PC-9 (cell line): Measurements from ENCODE around the gene LALBA. TPM values are rescaled to one million over a fixed set of nuclear protein-coding genes. Genes with fewer than 3 reads are reported as not detected.
"Not testable (repeated sequence)": the region's sequence is repeated elsewhere in the genome, so short reads cannot be mapped to it uniquely, and the experiment has no call there.

Experiments
- BruUV-seq: library from RNA; stranded (reverse); fragments of 400-500 nt; replicated peaks from 2 replicates; lab custom pipeline; 2021; lab: Mats Ljungman, UMichigan
- CTCF ChIA-PET: fragments of 300-600 bp; sonication (Branson Sonifier 250); formaldehyde crosslinking; loops from one replicate; lab custom pipeline; 2022; ENCODE audit warnings: antibody characterized with exemption; lab: Charles Lee
- POLR2A ChIA-PET: fragments of 300-600 bp; sonication (Branson Sonifier 250); formaldehyde crosslinking; loops from one replicate; lab custom pipeline; 2022; ENCODE audit warnings: antibody characterized with exemption; ENCODE audit not compliant: unreplicated experiment; lab: Charles Lee
- DNase-seq, 2 experiments: peaks; one replicate each; pipeline versions ENCODE4 v3.0.0 to v3.0.0-alpha.2; 2015 to 2022; ENCODE audit warnings: mixed read lengths in 1 of 2
- H2AFZ ChIP-seq: fragments of 200-600 bp; sonication (generic); 2 replicates; pipeline ENCODE4 v1.8.1; 2017; ENCODE audit warnings: antibody characterized with exemption
- H3F3A ChIP-seq: fragments of 200-600 bp; sonication (generic); 2 replicates; pipeline ENCODE4 v1.8.1; 2017; ENCODE audit warnings: antibody characterized with exemption, mild to moderate bottlenecking, low read depth; ENCODE audit not compliant: insufficient read depth
- H3K27ac ChIP-seq: fragments of 200-600 bp; sonication (generic); 2 replicates; pipeline ENCODE4 v1.6.1; 2016; ENCODE audit warnings: mixed run types
- H3K27me3 ChIP-seq: fragments of 200-600 bp; sonication (generic); 2 replicates; pipeline ENCODE4 v1.6.1; 2016; ENCODE audit warnings: low read depth, mixed run types; ENCODE audit not compliant: insufficient read depth
- H3K36me3 ChIP-seq: fragments of 200-600 bp; sonication (generic); 2 replicates; pipeline ENCODE4 v1.6.1; 2016; ENCODE audit warnings: low read depth, mixed run types
- H3K4me1 ChIP-seq: fragments of 200-600 bp; sonication (generic); replicated peaks from 2 replicates; pipeline ENCODE4 v1.6.1; 2016; ENCODE audit warnings: mixed run types; ENCODE audit not compliant: insufficient read depth
- H3K4me2 ChIP-seq: fragments of 200-600 bp; sonication (generic); 2 replicates; pipeline ENCODE4 v1.6.1; 2017; ENCODE audit warnings: mixed run types
- H3K4me3 ChIP-seq: fragments of 200-600 bp; sonication (generic); 2 replicates; pipeline ENCODE4 v1.6.1; 2016; ENCODE audit warnings: mixed run types
- H3K79me2 ChIP-seq: fragments of 200-600 bp; sonication (generic); 2 replicates; pipeline ENCODE4 v1.6.1; 2017; ENCODE audit warnings: low read depth, mixed run types
- H3K9me2 ChIP-seq: fragments of 200-600 bp; sonication (generic); 2 replicates; pipeline ENCODE4 v1.8.1; 2017; ENCODE audit warnings: mild to moderate bottlenecking; ENCODE audit not compliant: insufficient read depth
- H3K9me3 ChIP-seq: fragments of 200-600 bp; sonication (generic); 2 replicates; pipeline ENCODE4 v1.8.1; 2016; ENCODE audit warnings: low read depth; ENCODE audit not compliant: insufficient read depth
- H4K20me1 ChIP-seq: fragments of 200-600 bp; sonication (generic); 2 replicates; pipeline ENCODE4 v1.8.1; 2017; ENCODE audit not compliant: insufficient read depth
- EZH2 ChIP-seq: fragments of 200-600 bp; sonication (generic); IDR thresholded peaks from 2 replicates; pipeline ENCODE4 v1.8.0; 2017; ENCODE audit warnings: antibody characterized with exemption, low read depth
- intact Hi-C: fragments of 100-400 bp; cut with micrococcal nuclease; formaldehyde crosslinking; loops from one replicate; pipeline ENCODE4 v1.10.0; 2022; ENCODE audit not compliant: unreplicated experiment
- total RNA-seq: library from RNA; stranded (reverse); gene quantifications from 2 replicates; pipeline ENCODE4 v1.2.3, GENCODE V29; 2021
- TF ChIP-seq, protein P1 (sequence below): fragments of 200-600 bp; sonication (generic); conservative IDR thresholded peaks from 2 replicates; pipeline ENCODE4 v1.6.1; 2017; ENCODE audit warnings: mixed run types, antibody characterized with exemption, mild to moderate bottlenecking, moderate library complexity

LALBA gene
- total RNA-seq, 1 experiment from 2014 or later, result not detected

DNA sequence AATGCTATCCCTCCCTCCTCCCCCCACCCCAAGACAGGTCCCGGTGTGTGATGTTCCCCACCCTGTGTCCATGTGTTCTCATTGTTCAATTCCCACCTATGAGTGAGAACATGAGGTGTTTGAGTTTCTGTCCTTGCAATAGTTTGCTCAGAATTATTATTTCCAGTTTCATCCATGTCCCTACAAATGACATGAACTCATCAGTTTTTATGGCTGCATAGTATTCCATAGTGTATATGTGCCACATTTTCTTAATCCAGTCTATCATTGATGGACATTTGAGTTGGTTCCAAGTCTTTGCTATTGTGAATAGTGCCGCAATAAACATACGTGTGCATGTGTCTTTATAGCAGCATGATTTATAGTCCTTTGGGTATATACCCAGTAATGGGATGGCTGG is 22.8 kb downstream of the LALBA start:
- BruUV-seq, H3K27me3 ChIP-seq, H3K9me2 ChIP-seq, H3K79me2 ChIP-seq, POLR2A ChIA-PET, H3K4me3 ChIP-seq, H3K4me2 ChIP-seq, H3F3A ChIP-seq, H4K20me1 ChIP-seq, intact Hi-C loops, H2AFZ ChIP-seq, CTCF ChIA-PET, DNase-seq, H3K36me3 ChIP-seq, H3K9me3 ChIP-seq, H3K4me1 ChIP-seq, H3K27ac ChIP-seq: not testable (repeated sequence)

- Histone ChIP-seq H3K4me3 (no peak overlapping the region), H3K9me2 (no peaks in the 10 kb centered on the region), H3K36me3 (no peaks in the 10 kb centered on the region), H3K9me3 (no peaks in the 10 kb centered on the region), H2AFZ (no peak overlapping the region), H3K4me2 (no peak overlapping the region), H3K4me1 (peaks cover under 1% of the 10 kb centered on the region; the same call in 1 of the 2 replicates), H3K27me3 (peaks cover 6% of the 10 kb centered on the region; the same call in 1 of the 2 replicates), H3K27ac (no peak overlapping the region), H3F3A (no peaks in the 10 kb centered on the region), H4K20me1 (no peaks in the 10 kb centered on the region), H3K79me2 (no peaks in the 10 kb centered on the region)
- TF ChIP-seq EZH2, result no peak
- TF ChIP-seq, protein P1, sequence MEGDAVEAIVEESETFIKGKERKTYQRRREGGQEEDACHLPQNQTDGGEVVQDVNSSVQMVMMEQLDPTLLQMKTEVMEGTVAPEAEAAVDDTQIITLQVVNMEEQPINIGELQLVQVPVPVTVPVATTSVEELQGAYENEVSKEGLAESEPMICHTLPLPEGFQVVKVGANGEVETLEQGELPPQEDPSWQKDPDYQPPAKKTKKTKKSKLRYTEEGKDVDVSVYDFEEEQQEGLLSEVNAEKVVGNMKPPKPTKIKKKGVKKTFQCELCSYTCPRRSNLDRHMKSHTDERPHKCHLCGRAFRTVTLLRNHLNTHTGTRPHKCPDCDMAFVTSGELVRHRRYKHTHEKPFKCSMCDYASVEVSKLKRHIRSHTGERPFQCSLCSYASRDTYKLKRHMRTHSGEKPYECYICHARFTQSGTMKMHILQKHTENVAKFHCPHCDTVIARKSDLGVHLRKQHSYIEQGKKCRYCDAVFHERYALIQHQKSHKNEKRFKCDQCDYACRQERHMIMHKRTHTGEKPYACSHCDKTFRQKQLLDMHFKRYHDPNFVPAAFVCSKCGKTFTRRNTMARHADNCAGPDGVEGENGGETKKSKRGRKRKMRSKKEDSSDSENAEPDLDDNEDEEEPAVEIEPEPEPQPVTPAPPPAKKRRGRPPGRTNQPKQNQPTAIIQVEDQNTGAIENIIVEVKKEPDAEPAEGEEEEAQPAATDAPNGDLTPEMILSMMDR, result no peak
- ChIA-PET CTCF (no interaction called here), POLR2A (interaction anchor here (0.7 kb wide), 1 partner anchor 19 kb away, joined by 3 read pairs; no protein-coding TSS in a partner anchor)
- BruUV-seq, result no TSS peak
- intact Hi-C loops, result no loop called here
- no peak for DNase-seq
Observed at GRCh38 chr12:48545833-48546469, 23.9 kb downstream of the LALBA start.

- no peak overlapping the region for H3K4me2 ChIP-seq
- no peaks in the 10 kb centered on the region for H3K9me2 ChIP-seq
- H3K4me3 ChIP-seq, result no peak overlapping the region
- TF ChIP-seq, protein P1, result peak; percentile 57
- no peak for TF ChIP-seq EZH2
- H3K27me3 ChIP-seq, result peaks cover 6% of the 10 kb centered on the region; the same call in 1 of the 2 replicates
- BruUV-seq, result no TSS peak
- CTCF ChIA-PET, result interaction anchor here (0.5 kb wide), 1 partner anchor 259 kb away, joined by 3 read pairs; no protein-coding TSS in a partner anchor
- POLR2A ChIA-PET, result no interaction called here
- 0 out of 2 replicates have a peak, but pooled peaks cover 3% of the 10 kb centered on the region for H3K9me3 ChIP-seq
- H3K27ac ChIP-seq, result no peak overlapping the region
- no peaks in the 10 kb centered on the region for H3K36me3 ChIP-seq
- intact Hi-C loops, result loop anchor here (2.0 to 5.0 kb wide), 3 partner anchors 76 to 455 kb away; partner anchors contain the start of gene DDN
- peaks cover 17% of the 10 kb centered on the region; the same call in 1 of the 2 replicates for H3K4me1 ChIP-seq
- no peaks in the 10 kb centered on the region for H3K79me2 ChIP-seq
- H3F3A ChIP-seq, result no peaks in the 10 kb centered on the region
- H4K20me1 ChIP-seq, result no peaks in the 10 kb centered on the region
- H2AFZ ChIP-seq, result no peak overlapping the region
- DNase-seq, result peak in 1 of 2 experiments; percentile 24
Observed at GRCh38 chr12:48542300-48542928, 27.4 kb downstream of the LALBA start.
